ENCODE results near the gene SMAP2.

DNA sequence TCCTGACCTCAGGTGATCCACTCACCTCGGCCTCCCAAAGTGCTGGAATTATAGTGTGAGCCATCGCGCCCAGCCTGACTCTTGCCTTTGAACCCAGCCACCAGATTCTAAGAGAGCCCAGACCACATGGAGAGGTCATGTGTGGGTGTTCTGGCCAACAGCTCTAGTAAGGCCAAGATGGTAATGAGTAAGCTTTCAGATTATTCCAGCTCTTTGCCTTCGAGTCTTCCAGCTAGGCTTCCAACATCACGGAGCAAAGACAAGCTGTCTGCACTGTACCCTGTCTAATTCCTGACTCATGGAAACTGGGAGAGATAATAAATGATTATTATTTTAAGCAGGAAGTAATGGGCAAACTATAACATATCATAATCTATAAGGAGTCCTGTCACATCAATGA is 61.9 kb downstream of the SMAP2 start:
- TF ChIP-seq POLR2A (IDR thresholded peaks at IDR 0.05), result no peak
- TF ChIP-seq, protein P1, sequence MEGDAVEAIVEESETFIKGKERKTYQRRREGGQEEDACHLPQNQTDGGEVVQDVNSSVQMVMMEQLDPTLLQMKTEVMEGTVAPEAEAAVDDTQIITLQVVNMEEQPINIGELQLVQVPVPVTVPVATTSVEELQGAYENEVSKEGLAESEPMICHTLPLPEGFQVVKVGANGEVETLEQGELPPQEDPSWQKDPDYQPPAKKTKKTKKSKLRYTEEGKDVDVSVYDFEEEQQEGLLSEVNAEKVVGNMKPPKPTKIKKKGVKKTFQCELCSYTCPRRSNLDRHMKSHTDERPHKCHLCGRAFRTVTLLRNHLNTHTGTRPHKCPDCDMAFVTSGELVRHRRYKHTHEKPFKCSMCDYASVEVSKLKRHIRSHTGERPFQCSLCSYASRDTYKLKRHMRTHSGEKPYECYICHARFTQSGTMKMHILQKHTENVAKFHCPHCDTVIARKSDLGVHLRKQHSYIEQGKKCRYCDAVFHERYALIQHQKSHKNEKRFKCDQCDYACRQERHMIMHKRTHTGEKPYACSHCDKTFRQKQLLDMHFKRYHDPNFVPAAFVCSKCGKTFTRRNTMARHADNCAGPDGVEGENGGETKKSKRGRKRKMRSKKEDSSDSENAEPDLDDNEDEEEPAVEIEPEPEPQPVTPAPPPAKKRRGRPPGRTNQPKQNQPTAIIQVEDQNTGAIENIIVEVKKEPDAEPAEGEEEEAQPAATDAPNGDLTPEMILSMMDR (IDR thresholded peaks at IDR 0.05), result no peak

All from right lobe of liver (tissue), 4 donors.